Ishikawa (cell line): ENCODE data around the gene QSER1.

ENCODE experiments used
- CEBPB ChIP-seq: IDR thresholded peaks from 2 replicates; pipeline ENCODE4 v1.6.1; 2012
- CREB1 ChIP-seq: IDR thresholded peaks from 2 replicates; pipeline ENCODE4 v1.6.1; 2012; ENCODE audit warnings: low read depth
- EGR1 ChIP-seq: IDR thresholded peaks from 2 replicates; pipeline ENCODE4 v1.6.1; 2012
- EP300 ChIP-seq: IDR thresholded peaks from 2 replicates; pipeline ENCODE4 v1.6.1; 2012; ENCODE audit warnings: borderline replicate concordance
- FOXM1 ChIP-seq: IDR thresholded peaks from 2 replicates; pipeline ENCODE4 v1.6.1; 2012; ENCODE audit warnings: low read depth, borderline replicate concordance
- NFIC ChIP-seq: IDR thresholded peaks from 2 replicates; pipeline ENCODE4 v1.6.1; 2012
- RAD21 ChIP-seq: IDR thresholded peaks from 2 replicates; pipeline ENCODE4 v1.6.1; 2012; ENCODE audit warnings: low read depth
- TAF1 ChIP-seq: IDR thresholded peaks from 2 replicates; pipeline ENCODE4 v1.6.1; 2012; ENCODE audit warnings: low read depth, mild to moderate bottlenecking
- TCF12 ChIP-seq: IDR thresholded peaks from 2 replicates; pipeline ENCODE4 v1.6.1; 2012; ENCODE audit warnings: low read depth
- TEAD4 ChIP-seq: IDR thresholded peaks from 2 replicates; pipeline ENCODE4 v1.6.1; 2012
- USF1 ChIP-seq: IDR thresholded peaks from 2 replicates; pipeline ENCODE4 v1.6.1; 2012
- YY1 ChIP-seq: IDR thresholded peaks from 2 replicates; pipeline ENCODE4 v1.6.1; 2012; ENCODE audit warnings: low read depth
- ZBTB7A ChIP-seq: IDR thresholded peaks from 2 replicates; pipeline ENCODE4 v1.6.1; 2012; ENCODE audit warnings: low read depth
- TF ChIP-seq, protein P1 (sequence below): IDR thresholded peaks from 2 replicates; pipeline ENCODE4 v1.6.1; 2012; ENCODE audit warnings: low read depth, mild to moderate bottlenecking
- TF ChIP-seq, protein P2 (sequence below): IDR thresholded peaks from 2 replicates; pipeline ENCODE4 v1.6.1; 2012

Gene QSER1

DNA sequence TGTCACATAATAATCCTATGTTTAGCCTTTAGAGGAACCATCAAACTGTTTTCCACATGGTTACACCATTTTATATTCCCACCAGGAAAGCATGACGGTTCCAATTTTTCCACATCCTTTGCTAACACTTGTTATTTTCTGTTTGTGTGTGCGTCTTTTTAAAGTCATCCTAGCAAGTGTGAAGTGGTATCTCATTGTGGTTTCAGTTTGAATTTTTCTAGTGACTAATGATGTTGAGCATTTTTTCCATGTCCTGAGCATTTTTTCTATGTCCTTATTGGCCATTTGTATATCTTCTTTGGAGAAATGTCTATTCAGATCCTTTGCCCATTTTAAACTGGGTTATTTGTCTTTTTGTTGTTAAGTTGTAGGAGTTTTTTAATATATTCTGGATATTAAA is 69.4 kb downstream of the QSER1 start:
- TF ChIP-seq NFIC (no peak), FOXM1 (no peak), EP300 (no peak), CEBPB (no peak), EGR1 (no peak), TAF1 (no peak), USF1 (no peak), TCF12 (no peak), ZBTB7A (no peak), RAD21 (no peak), CREB1 (no peak), TEAD4 (no peak), YY1 (no peak)
- TF ChIP-seq, protein P1, sequence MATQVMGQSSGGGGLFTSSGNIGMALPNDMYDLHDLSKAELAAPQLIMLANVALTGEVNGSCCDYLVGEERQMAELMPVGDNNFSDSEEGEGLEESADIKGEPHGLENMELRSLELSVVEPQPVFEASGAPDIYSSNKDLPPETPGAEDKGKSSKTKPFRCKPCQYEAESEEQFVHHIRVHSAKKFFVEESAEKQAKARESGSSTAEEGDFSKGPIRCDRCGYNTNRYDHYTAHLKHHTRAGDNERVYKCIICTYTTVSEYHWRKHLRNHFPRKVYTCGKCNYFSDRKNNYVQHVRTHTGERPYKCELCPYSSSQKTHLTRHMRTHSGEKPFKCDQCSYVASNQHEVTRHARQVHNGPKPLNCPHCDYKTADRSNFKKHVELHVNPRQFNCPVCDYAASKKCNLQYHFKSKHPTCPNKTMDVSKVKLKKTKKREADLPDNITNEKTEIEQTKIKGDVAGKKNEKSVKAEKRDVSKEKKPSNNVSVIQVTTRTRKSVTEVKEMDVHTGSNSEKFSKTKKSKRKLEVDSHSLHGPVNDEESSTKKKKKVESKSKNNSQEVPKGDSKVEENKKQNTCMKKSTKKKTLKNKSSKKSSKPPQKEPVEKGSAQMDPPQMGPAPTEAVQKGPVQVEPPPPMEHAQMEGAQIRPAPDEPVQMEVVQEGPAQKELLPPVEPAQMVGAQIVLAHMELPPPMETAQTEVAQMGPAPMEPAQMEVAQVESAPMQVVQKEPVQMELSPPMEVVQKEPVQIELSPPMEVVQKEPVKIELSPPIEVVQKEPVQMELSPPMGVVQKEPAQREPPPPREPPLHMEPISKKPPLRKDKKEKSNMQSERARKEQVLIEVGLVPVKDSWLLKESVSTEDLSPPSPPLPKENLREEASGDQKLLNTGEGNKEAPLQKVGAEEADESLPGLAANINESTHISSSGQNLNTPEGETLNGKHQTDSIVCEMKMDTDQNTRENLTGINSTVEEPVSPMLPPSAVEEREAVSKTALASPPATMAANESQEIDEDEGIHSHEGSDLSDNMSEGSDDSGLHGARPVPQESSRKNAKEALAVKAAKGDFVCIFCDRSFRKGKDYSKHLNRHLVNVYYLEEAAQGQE: no peak
- TF ChIP-seq, protein P2, sequence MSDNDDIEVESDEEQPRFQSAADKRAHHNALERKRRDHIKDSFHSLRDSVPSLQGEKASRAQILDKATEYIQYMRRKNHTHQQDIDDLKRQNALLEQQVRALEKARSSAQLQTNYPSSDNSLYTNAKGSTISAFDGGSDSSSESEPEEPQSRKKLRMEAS: no peak

GRCh38 chr11:32963721-32964120 is 71.1 kb downstream of the QSER1 start:
- TF ChIP-seq FOXM1 (no peak), TAF1 (no peak), CEBPB (no peak), RAD21 (no peak), EGR1 (no peak), ZBTB7A (no peak), TCF12 (no peak), EP300 (no peak), YY1 (no peak), USF1 (no peak), NFIC (no peak), CREB1 (no peak), TEAD4 (no peak)
- TF ChIP-seq, protein P2: no peak
- TF ChIP-seq, protein P1: no peak

DNA sequence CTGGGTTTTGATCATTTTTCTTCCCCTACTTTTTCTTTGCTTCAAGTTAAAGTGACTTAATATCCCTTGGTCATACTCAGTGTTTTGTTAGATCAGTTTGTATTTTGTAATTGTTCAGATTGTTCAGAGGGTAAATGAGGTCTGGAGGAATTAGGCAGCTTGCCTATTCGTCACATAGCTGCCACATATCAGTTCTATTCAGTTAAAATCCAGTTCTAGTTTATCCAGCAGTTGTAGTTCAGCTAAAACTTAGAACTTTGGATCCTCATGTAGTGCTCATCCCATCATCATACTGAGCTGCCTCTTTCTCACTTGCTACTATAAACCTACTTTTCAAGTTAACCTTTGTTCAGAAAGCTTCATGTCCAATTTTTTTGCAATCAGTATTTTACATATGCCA is 75.9 kb downstream of the QSER1 start:
- TF ChIP-seq NFIC (no peak), USF1 (no peak), TEAD4 (no peak), YY1 (no peak), TAF1 (no peak), TCF12 (no peak), CEBPB (no peak), ZBTB7A (no peak), CREB1 (no peak), EGR1 (no peak), EP300 (no peak)
- TF ChIP-seq, protein P1: no peak
- TF ChIP-seq, protein P2: no peak

- TF ChIP-seq YY1 (no peak), EP300 (no peak), TAF1 (no peak), TCF12 (no peak), RAD21 (no peak)
These were observed 80.2 kb downstream of the QSER1 start for GRCh38 chr11:32972781-32973180.
